T-cell (primary cell): ENCODE results near the gene TLK1. TPM values are rescaled to one million over a fixed set of nuclear protein-coding genes. Genes with fewer than 3 reads are reported as not detected.

ENCODE experiments used
- ATAC-seq, 4 experiments: fragments of 200-7000 bp in 3 of 4; fragments of 150-1000 bp in 1 of 4; cut with Tn5 transposase; replicated peaks in 1 of 4; 1 replicate in 3 of 4; 2 replicates in 1 of 4; pipeline ENCODE4 v1.10.0; 2021; ENCODE audit warnings: moderate library complexity in 3 of 4, mild to moderate bottlenecking in 2 of 4, moderate number of reproducible peaks in 1 of 4
- CTCF ChIA-PET, 2 donors: fragments of 300-600 bp; sonication (Branson Sonifier 250); formaldehyde crosslinking; loops; one replicate each; lab custom pipeline; 2022; ENCODE audit warnings: antibody characterized with exemption in 2 of 2; lab: Charles Lee
- POLR2A ChIA-PET, 2 donors: fragments of 300-600 bp; sonication (Branson Sonifier 250); formaldehyde crosslinking; loops; one replicate each; lab custom pipeline; 2022; ENCODE audit warnings: antibody characterized with exemption in 2 of 2; lab: Charles Lee
- DNase-seq, 35 experiments: peaks; one replicate each; pipeline versions ENCODE4 v3.0.0 to v3.0.0-alpha.2; 2013 to 2023
- H3K27ac ChIP-seq: one replicate; pipeline ENCODE4 v1.5.1; 2013; ENCODE audit warnings: low read length
- H3K27me3 ChIP-seq, 2 experiments: replicated peaks in 1 of 2; 1 replicate in 1 of 2; 2 replicates in 1 of 2; pipeline versions ENCODE4 v1.6.1 to v1.7.0; 2013; ENCODE audit warnings: low read length in 1 of 2, mixed read lengths in 1 of 2; ENCODE audit not compliant: control insufficient read depth in 2 of 2, insufficient read depth in 2 of 2; ENCODE audit errors: extremely low read depth in 1 of 2
- H3K36me3 ChIP-seq, 2 donors: 1 replicate in 1 of 2; 2 replicates in 1 of 2; pipeline versions ENCODE4 v1.6.1 to v1.7.0; 2013; ENCODE audit warnings: low read length in 1 of 2; ENCODE audit not compliant: control insufficient read depth in 2 of 2, insufficient read depth in 1 of 2; ENCODE audit errors: extremely low read depth in 1 of 2
- H3K4me1 ChIP-seq, 2 experiments: 1 replicate in 1 of 2; 2 replicates in 1 of 2; pipeline versions ENCODE4 v1.6.1 to v1.7.0; 2013; ENCODE audit warnings: low read length in 2 of 2, mixed read lengths in 1 of 2; ENCODE audit not compliant: insufficient read depth in 2 of 2, control insufficient read depth in 1 of 2; ENCODE audit errors: extremely low read depth in 1 of 2
- H3K4me3 ChIP-seq, 2 donors: 1 replicate in 1 of 2; 2 replicates in 1 of 2; pipeline versions ENCODE4 v1.5.1 to v1.7.0; 2013; ENCODE audit warnings: mild to moderate bottlenecking in 2 of 2, low read length in 1 of 2, moderate library complexity in 1 of 2; ENCODE audit not compliant: control insufficient read depth in 1 of 2; ENCODE audit errors: extremely low read depth in 1 of 2
- H3K9me3 ChIP-seq: 2 replicates; pipeline ENCODE4 v1.7.0; 2013
- H3K27ac Mint-ChIP-seq, 2 donors: one replicate each; pipeline ENCODE4 v1.8.0; 2020 to 2021; ENCODE audit warnings: mild to moderate bottlenecking in 2 of 2, mixed read lengths in 2 of 2
- H3K27me3 Mint-ChIP-seq, 2 donors: one replicate each; pipeline ENCODE4 v1.8.0; 2021 to 2022; ENCODE audit warnings: mixed read lengths in 2 of 2
- H3K36me3 Mint-ChIP-seq: one replicate; pipeline ENCODE4 v1.8.0; 2021; ENCODE audit warnings: mixed read lengths
- H3K4me1 Mint-ChIP-seq, 3 donors: one replicate each; pipeline ENCODE4 v1.8.0; 2020 to 2022; ENCODE audit warnings: mixed read lengths in 3 of 3, mild to moderate bottlenecking in 1 of 3
- H3K4me3 Mint-ChIP-seq, 3 donors: one replicate each; pipeline ENCODE4 v1.8.0; 2020 to 2022; ENCODE audit warnings: mild to moderate bottlenecking in 3 of 3, mixed read lengths in 3 of 3, moderate library complexity in 3 of 3
- H3K9me3 Mint-ChIP-seq, 3 donors: one replicate each; pipeline ENCODE4 v1.8.0; 2020 to 2022; ENCODE audit warnings: mixed read lengths in 3 of 3
- WGBS: methylation state at CpG from one replicate; pipeline ENCODE4 v1.1.5; 2013; ENCODE audit warnings: missing lambda C conversion rate; ENCODE audit not compliant: insufficient coverage; 5-methylcytosine and 5-hydroxymethylcytosine counted together
- total RNA-seq, 35 experiments: library from RNA in 6 of 35; stranded (reverse) in 6 of 35; fragments of 120-200 nt in 1 of 35; gene quantifications; one replicate each; pipeline versions ENCODE4 v1.2.1 to v1.2.4 and lab custom pipeline; 2013 to 2026

TLK1 gene
- total RNA-seq, 5 donors from 2014 or later (not counting 1 experiment from before 2014, with no cell fraction given) = 112 to 129 (median 120) TPM

DNA sequence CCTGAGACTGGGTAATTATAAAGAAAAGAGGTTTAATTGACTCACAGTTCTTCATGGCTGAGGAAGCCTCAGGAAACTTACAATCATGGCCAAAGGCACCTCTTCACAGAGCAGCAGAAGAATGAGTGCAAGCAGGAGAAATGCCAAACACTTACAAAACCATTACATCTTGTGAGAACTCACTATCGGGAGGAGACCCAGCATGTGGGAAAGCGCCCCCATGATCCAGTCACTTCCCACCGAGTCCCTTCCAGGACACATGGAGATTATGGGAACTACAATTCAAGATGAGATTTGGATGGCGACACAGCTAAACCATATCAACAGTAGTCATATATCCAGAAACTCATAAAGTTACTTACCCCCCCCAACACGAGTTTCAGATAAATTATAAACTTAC lies 28.6 kb downstream of the TLK1 start:
- no CpG with 5 or more reads among the region's 5 CpGs for WGBS
- no peaks in the 10 kb centered on the region for H3K36me3 ChIP-seq
- H3K27ac Mint-ChIP-seq = no peak overlapping the region
- H3K27me3 Mint-ChIP-seq = no peaks in the 10 kb centered on the region
- H3K9me3 Mint-ChIP-seq = no peaks in the 10 kb centered on the region
- ChIA-PET CTCF (interaction anchor here in 1 of 2 donors (1.1 kb wide), 1 partner anchor 23 kb away, joined by 4 read pairs; no protein-coding TSS in a partner anchor), POLR2A (interaction anchor here in 1 of 2 donors (0.7 kb wide), 1 partner anchor 33 kb away, joined by 3 read pairs; no protein-coding TSS in a partner anchor)
- H3K4me3 ChIP-seq = no peak overlapping the region
- no peaks in the 10 kb centered on the region for H3K27me3 ChIP-seq
- no peak overlapping the region for H3K4me3 Mint-ChIP-seq
- H3K4me1 ChIP-seq = peaks cover 2 to 8% of the 10 kb centered on the region in 2 experiments
- ATAC-seq (no peak), DNase-seq (no peak)
- H3K9me3 ChIP-seq = no peaks in the 10 kb centered on the region
- peaks cover 15% of the 10 kb centered on the region for H3K36me3 Mint-ChIP-seq
- peaks cover 79 to 83% (median 82%) of the 10 kb centered on the region in 3 donors for H3K4me1 Mint-ChIP-seq
- no peak overlapping the region for H3K27ac ChIP-seq

DNA sequence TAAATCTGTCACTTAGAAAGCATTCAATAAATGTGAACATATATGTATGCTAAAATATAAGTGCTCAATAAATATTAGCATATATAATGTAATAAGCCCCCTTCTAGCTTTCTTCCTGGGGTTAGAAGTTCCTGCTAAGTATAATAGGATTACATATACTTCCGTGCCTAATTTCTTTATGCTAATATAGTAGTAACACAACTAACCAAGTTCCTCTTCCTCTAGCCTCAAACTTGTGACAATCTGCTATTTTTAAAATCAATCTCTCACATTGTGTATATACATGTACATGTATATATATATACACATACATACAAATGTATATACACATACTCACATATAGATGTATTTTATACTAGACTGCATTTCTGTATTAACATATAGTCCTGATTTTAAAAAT lies 32.2 kb downstream of the TLK1 start:
- H3K9me3 Mint-ChIP-seq = no peaks in the 10 kb centered on the region
- no peak for ATAC-seq

DNA sequence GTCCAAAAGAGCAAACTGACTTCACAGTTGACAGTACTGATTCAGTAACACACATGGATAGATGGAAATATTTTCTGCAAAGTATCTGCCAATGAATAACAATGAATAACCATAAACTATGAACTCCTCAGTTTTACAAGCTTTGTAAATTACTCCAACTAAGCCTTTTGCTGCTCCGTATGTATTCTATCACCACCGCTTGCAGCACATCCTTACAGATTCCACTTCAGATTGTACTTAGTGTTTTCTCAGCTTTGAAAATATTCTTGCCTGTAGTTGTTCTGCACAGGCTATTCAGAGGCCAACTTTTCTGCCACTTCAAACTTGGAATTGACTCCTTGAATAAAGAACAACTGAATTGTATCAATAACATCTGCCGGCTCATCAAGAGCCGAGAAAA lies 36.2 kb downstream of the TLK1 start:
- peak overlapping the region in 1 of 2 donors; percentile 0 for H3K27ac Mint-ChIP-seq
- ATAC-seq = no peak
- no peak overlapping the region for H3K4me3 Mint-ChIP-seq
- no peak overlapping the region for H3K4me3 ChIP-seq
- no peaks in the 10 kb centered on the region for H3K36me3 Mint-ChIP-seq
- no peaks in the 10 kb centered on the region for H3K27me3 ChIP-seq
- H3K27ac ChIP-seq = no peak overlapping the region
- no peaks in the 10 kb centered on the region for H3K27me3 Mint-ChIP-seq
- H3K9me3 Mint-ChIP-seq = no peaks in the 10 kb centered on the region
- POLR2A ChIA-PET = interaction anchor here (0.5 to 1.2 kb wide), 2 partner anchors 13 to 34 kb away, joined by 3 read pairs; no protein-coding TSS in a partner anchor
- H3K4me1 Mint-ChIP-seq = peaks cover 75 to 85% (median 81%) of the 10 kb centered on the region in 3 donors
- H3K9me3 ChIP-seq = no peaks in the 10 kb centered on the region
- CTCF ChIA-PET = no interaction called here
- DNase-seq = no peak
- no CpG with 5 or more reads among the region's 4 CpGs for WGBS
- no peaks in the 10 kb centered on the region for H3K36me3 ChIP-seq
- H3K4me1 ChIP-seq = peaks cover 4 to 10% of the 10 kb centered on the region in 2 experiments

More for the DNA sequence above, 32.2 kb downstream of the TLK1 start:
- ChIA-PET POLR2A (no interaction called here), CTCF (interaction anchor here in 1 of 2 donors (1.0 kb wide), 1 partner anchor 17 kb away, joined by 3 read pairs; no protein-coding TSS in a partner anchor)
- Mint-ChIP-seq H3K36me3 (peaks cover 8% of the 10 kb centered on the region), H3K27ac (no peak overlapping the region), H3K4me3 (no peak overlapping the region), H3K27me3 (no peaks in the 10 kb centered on the region), H3K4me1 (peaks cover 77 to 88% (median 79%) of the 10 kb centered on the region in 3 donors)
- Histone ChIP-seq H3K27me3 (no peaks in the 10 kb centered on the region), H3K4me3 (no peak overlapping the region), H3K4me1 (peaks cover 2 to 8% of the 10 kb centered on the region in 2 experiments), H3K36me3 (no peaks in the 10 kb centered on the region), H3K27ac (no peak overlapping the region), H3K9me3 (no peaks in the 10 kb centered on the region)
- DNase-seq = no peak
- WGBS = no CpG with 5 or more reads among the region's 1 CpG

DNA sequence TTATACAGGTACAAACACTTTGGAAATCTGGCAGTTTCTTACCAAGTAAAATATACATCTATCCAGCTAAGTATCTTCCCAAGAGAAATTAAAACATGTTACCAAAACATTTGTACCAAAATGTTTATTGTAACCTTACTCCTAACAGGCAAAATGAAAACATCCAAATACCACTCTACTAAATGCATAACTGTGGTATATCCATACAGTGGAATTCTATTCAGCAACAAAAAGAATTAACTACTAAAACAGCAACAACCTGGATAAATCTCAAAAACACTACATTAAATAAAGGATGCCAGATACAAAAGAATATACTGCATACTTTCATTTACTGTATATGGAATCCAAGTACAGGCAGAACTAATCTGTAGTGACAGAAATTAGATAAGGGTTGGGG lies 51.1 kb downstream of the TLK1 start:
- POLR2A ChIA-PET = interaction anchor here (0.5 to 1.0 kb wide), 3 partner anchors 13 to 34 kb away, joined by 3 to 4 read pairs (median 3); no protein-coding TSS in a partner anchor
- Mint-ChIP-seq H3K36me3 (peaks cover 53% of the 10 kb centered on the region), H3K27me3 (no peaks in the 10 kb centered on the region), H3K4me3 (no peak overlapping the region), H3K27ac (peak overlapping the region; percentile 65 to 68), H3K4me1 (peaks cover 61 to 77% (median 63%) of the 10 kb centered on the region in 3 donors), H3K9me3 (peaks cover 0 to 4% (median 3%) of the 10 kb centered on the region in 3 donors)
- H3K4me1 ChIP-seq = peaks cover 0 to 7% of the 10 kb centered on the region in 2 experiments
- H3K9me3 ChIP-seq = no peaks in the 10 kb centered on the region
- H3K4me3 ChIP-seq = no peak overlapping the region
- H3K27ac ChIP-seq = no peak overlapping the region
- DNase-seq = no peak
- ATAC-seq = no peak
- H3K27me3 ChIP-seq = no peaks in the 10 kb centered on the region
- CTCF ChIA-PET = interaction anchor here (0.7 to 1.0 kb wide), 3 partner anchors 23 to 345 kb away, joined by 4 to 5 read pairs (median 4); no protein-coding TSS in a partner anchor
- peaks cover 4 to 6% of the 10 kb centered on the region in 2 donors for H3K36me3 ChIP-seq

DNA sequence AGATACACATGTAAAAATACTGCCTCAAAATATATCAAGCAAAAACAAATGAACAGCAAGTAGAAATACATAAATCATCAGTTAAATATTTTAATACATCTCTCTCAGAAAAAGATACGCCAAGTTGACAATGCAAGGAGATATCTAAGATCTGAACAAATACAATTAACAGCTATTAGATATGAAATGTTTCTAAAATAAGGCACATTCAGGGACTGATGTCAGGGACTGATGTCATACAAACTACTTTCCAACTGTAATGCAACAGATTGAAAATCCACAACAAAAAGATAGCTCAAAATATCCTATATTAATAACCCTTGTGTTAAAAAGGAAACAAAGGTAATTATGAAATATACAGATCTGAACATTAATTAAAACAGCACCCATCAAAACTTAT lies 51.7 kb downstream of the TLK1 start:
- DNase-seq (no peak), ATAC-seq (no peak)
- H3K4me3 Mint-ChIP-seq = no peak overlapping the region
- H3K27me3 Mint-ChIP-seq = no peaks in the 10 kb centered on the region
- ChIA-PET POLR2A (interaction anchor here (0.6 to 1.0 kb wide), 3 partner anchors 13 to 36 kb away, joined by 3 to 4 read pairs (median 4); no protein-coding TSS in a partner anchor), CTCF (interaction anchor here (0.7 to 1.0 kb wide), 3 partner anchors 23 to 345 kb away, joined by 4 to 5 read pairs (median 4); no protein-coding TSS in a partner anchor)
- H3K4me1 ChIP-seq = peaks cover 0 to 7% of the 10 kb centered on the region in 2 experiments
- peaks cover 48% of the 10 kb centered on the region for H3K36me3 Mint-ChIP-seq
- peak overlapping the region; percentile 65 to 68 for H3K27ac Mint-ChIP-seq
- H3K4me1 Mint-ChIP-seq = peaks cover 64 to 82% (median 68%) of the 10 kb centered on the region in 3 donors
- peaks cover 0 to 6% of the 10 kb centered on the region in 2 donors for H3K36me3 ChIP-seq
- peaks cover 0 to 4% (median 3%) of the 10 kb centered on the region in 3 donors for H3K9me3 Mint-ChIP-seq
- H3K9me3 ChIP-seq = no peaks in the 10 kb centered on the region
- H3K27ac ChIP-seq = no peak overlapping the region
- no peaks in the 10 kb centered on the region for H3K27me3 ChIP-seq
- WGBS = no CpG with 5 or more reads among the region's 1 CpG
- no peak overlapping the region for H3K4me3 ChIP-seq

DNA sequence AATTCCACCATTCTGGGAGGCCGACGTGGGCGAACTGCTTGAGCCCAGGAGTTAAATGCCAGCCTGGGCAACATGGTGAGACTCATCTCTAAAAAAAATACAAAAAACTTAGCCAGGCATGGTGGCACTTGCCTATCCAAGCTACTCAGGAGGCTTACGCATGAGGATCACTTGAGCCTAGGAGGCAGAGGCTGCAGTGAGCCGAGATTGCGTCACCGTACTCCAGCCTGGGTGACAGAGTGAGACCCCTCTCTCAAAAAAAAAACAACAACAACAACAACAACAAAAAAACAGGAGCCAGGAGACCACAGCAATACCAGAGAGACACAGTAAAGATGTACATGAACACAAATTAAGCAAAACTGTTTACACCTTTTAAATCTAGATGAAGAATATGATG lies 52.9 kb downstream of the TLK1 start:
- no peak overlapping the region for H3K27ac ChIP-seq
- ChIA-PET POLR2A (no interaction called here), CTCF (no interaction called here)
- H3K4me1 ChIP-seq = peaks cover 7 to 9% of the 10 kb centered on the region in 2 experiments
- H3K4me3 ChIP-seq = no peak overlapping the region
- Mint-ChIP-seq H3K27ac (no peak overlapping the region), H3K36me3 (peaks cover 48% of the 10 kb centered on the region), H3K4me3 (no peak overlapping the region), H3K27me3 (no peaks in the 10 kb centered on the region), H3K4me1 (peaks cover 72 to 92% (median 75%) of the 10 kb centered on the region in 3 donors), H3K9me3 (peaks cover 0 to 4% (median 3%) of the 10 kb centered on the region in 3 donors)
- H3K36me3 ChIP-seq = peaks cover 2 to 6% of the 10 kb centered on the region in 2 donors
- no peaks in the 10 kb centered on the region for H3K27me3 ChIP-seq
- no peak for ATAC-seq
- DNase-seq = no peak
- H3K9me3 ChIP-seq = no peaks in the 10 kb centered on the region
- WGBS = 96% methylated on average over 4 of the region's 7 CpGs
